Mesenchymal stem cell (in vitro differentiated cells and primary cell): Measurements from ENCODE around the gene VAMP4.
"Not testable (repeated sequence)": the region's sequence is repeated elsewhere in the genome, so short reads cannot be mapped to it uniquely, and the experiment has no call there.

ENCODE experiments used
- DNase-seq: peaks from one replicate; pipeline ENCODE4 v3.0.0-alpha.2; 2013
- H2AFZ ChIP-seq: one replicate; pipeline ENCODE4 v1.6.1; 2013; ENCODE audit warnings: low read depth, mild to moderate bottlenecking, control low read depth, inconsistent platforms, low read length, moderate library complexity
- H2AK5ac ChIP-seq: 2 replicates; pipeline ENCODE4 v1.6.1; 2013; ENCODE audit warnings: low read length, moderate library complexity, mild to moderate bottlenecking, inconsistent platforms; ENCODE audit not compliant: severe bottlenecking
- H2BK120ac ChIP-seq: one replicate; pipeline ENCODE4 v1.6.1; 2013; ENCODE audit warnings: low read depth, mild to moderate bottlenecking, inconsistent platforms, low read length, moderate library complexity
- H2BK12ac ChIP-seq, 2 experiments: one replicate each; pipeline ENCODE4 v1.6.1; 2013; ENCODE audit warnings: inconsistent platforms in 2 of 2, low read length in 2 of 2, mild to moderate bottlenecking in 2 of 2, moderate library complexity in 2 of 2, control low read depth in 1 of 2
- H2BK15ac ChIP-seq: one replicate; pipeline ENCODE4 v1.6.1; 2013; ENCODE audit warnings: mild to moderate bottlenecking, low read depth, inconsistent platforms; ENCODE audit not compliant: poor library complexity, severe bottlenecking
- H2BK5ac ChIP-seq: 2 replicates; pipeline ENCODE4 v1.6.1; 2013; ENCODE audit warnings: low read depth, mild to moderate bottlenecking, low read length, control low read depth, inconsistent platforms; ENCODE audit not compliant: poor library complexity, severe bottlenecking
- H3K14ac ChIP-seq, 2 experiments: one replicate each; pipeline ENCODE4 v1.6.1; 2013; ENCODE audit warnings: inconsistent platforms in 2 of 2, low read length in 2 of 2, control low read depth in 1 of 2, mild to moderate bottlenecking in 1 of 2, moderate library complexity in 1 of 2
- H3K18ac ChIP-seq, 2 experiments: one replicate each; pipeline ENCODE4 v1.6.1; 2013; ENCODE audit warnings: inconsistent platforms in 2 of 2, low read length in 2 of 2, control low read depth in 1 of 2, low read depth in 1 of 2, mild to moderate bottlenecking in 1 of 2
- H3K23ac ChIP-seq, 2 experiments: one replicate each; pipeline ENCODE4 v1.6.1; 2013; ENCODE audit warnings: inconsistent platforms in 2 of 2, low read length in 2 of 2, mild to moderate bottlenecking in 2 of 2, moderate library complexity in 2 of 2, control low read depth in 1 of 2
- H3K27ac ChIP-seq: 2 replicates; pipeline ENCODE4 v1.5.1; 2013; ENCODE audit warnings: mild to moderate bottlenecking, moderate library complexity, low read length, control low read depth, inconsistent platforms; ENCODE audit not compliant: poor library complexity, severe bottlenecking
- H3K27me3 ChIP-seq, 2 experiments: 2 replicates each; pipeline versions ENCODE4 v1.6.1 to v1.7.0; 2013; ENCODE audit warnings: low read length in 2 of 2, mild to moderate bottlenecking in 2 of 2, moderate library complexity in 2 of 2, control low read depth in 1 of 2, inconsistent platforms in 1 of 2; ENCODE audit not compliant: control insufficient read depth in 1 of 2, insufficient read depth in 1 of 2
- H3K36me3 ChIP-seq, 2 experiments: 2 replicates each; pipeline versions ENCODE4 v1.6.1 to v1.7.0; 2013; ENCODE audit warnings: low read length in 2 of 2, control low read depth in 1 of 2, inconsistent platforms in 1 of 2, low read depth in 1 of 2, mild to moderate bottlenecking in 1 of 2; ENCODE audit not compliant: insufficient read depth in 2 of 2, control insufficient read depth in 1 of 2
- H3K4ac ChIP-seq, 2 experiments: one replicate each; pipeline ENCODE4 v1.6.1; 2013; ENCODE audit warnings: inconsistent platforms in 2 of 2, low read length in 2 of 2, mild to moderate bottlenecking in 2 of 2, moderate library complexity in 2 of 2, control low read depth in 1 of 2, low read depth in 1 of 2
- H3K4me1 ChIP-seq: 2 replicates; pipeline ENCODE4 v1.6.1; 2013; ENCODE audit warnings: low read depth, low read length, control low read depth; ENCODE audit not compliant: control insufficient read depth, insufficient read depth
- H3K4me2 ChIP-seq: 2 replicates; pipeline ENCODE4 v1.6.1; 2013; ENCODE audit warnings: low read length, mild to moderate bottlenecking, inconsistent platforms; ENCODE audit not compliant: poor library complexity, severe bottlenecking
- H3K4me3 ChIP-seq, 2 experiments: 2 replicates each; pipeline versions ENCODE4 v1.5.1 to v1.7.0; 2013; ENCODE audit warnings: low read length in 2 of 2, mild to moderate bottlenecking in 2 of 2, control low read depth in 1 of 2, low read depth in 1 of 2; ENCODE audit not compliant: insufficient read depth in 1 of 2
- H3K79me1 ChIP-seq: replicated peaks from 2 replicates; pipeline ENCODE4 v1.6.1; 2013; ENCODE audit warnings: mild to moderate bottlenecking, control low read depth, low read length, inconsistent platforms; ENCODE audit not compliant: poor library complexity, severe bottlenecking
- H3K9ac ChIP-seq: 2 replicates; pipeline ENCODE4 v1.7.0; 2013; ENCODE audit warnings: mild to moderate bottlenecking, low read length, moderate library complexity
- H3K9me3 ChIP-seq: 2 replicates; pipeline ENCODE4 v1.7.0; 2013; ENCODE audit warnings: mild to moderate bottlenecking, low read length; ENCODE audit not compliant: control insufficient read depth
- H4K8ac ChIP-seq: one replicate; pipeline ENCODE4 v1.6.1; 2013; ENCODE audit warnings: inconsistent platforms, mild to moderate bottlenecking, low read length, moderate library complexity
- H4K91ac ChIP-seq: one replicate; pipeline ENCODE4 v1.6.1; 2013; ENCODE audit warnings: mild to moderate bottlenecking, low read length, inconsistent platforms
- WGBS: methylation state at CpG from one replicate; pipeline ENCODE4 v1.1.7; 2013; ENCODE audit warnings: mixed read lengths; 5-methylcytosine and 5-hydroxymethylcytosine counted together

VAMP4 gene

DNA sequence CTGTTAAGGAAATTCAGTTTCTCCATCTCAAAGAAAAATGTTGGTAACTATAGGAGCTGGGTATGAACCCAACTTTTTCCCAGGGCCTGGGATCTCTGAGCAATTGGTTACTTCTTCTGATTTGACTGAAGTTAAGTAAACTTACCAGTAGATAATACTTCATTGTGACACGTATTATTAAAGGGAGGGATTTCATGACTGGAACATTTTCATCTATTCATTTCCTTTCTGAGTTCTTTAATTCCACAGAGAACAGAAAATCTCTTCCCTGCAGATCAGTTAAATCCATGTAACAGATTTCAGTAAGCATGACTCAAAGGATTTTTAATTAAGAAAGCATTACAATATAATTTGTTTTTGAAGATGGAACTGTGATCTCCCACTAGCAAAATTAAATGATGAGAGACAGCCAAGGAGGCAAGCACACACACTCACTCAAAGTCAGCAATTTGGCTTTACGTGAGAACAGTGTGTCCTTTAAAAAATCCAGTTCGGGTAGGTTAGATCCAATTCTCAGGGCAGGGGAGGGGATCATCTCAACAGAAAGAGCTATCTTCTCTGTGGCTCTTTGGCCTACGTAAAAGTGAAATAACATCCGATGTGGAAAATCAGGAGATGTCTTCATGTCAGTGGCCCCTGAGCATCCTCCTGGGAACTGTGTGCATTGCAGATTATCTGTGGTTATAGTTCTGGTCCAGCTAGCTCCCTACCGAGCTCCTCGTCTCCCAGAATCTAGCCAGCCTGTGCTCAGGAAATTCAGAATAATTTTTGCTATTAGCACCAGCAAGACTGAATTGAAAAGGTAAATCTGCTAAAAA lies 78.6 kb downstream of the VAMP4 start:
- WGBS = 93% methylated on average over 6 of the region's 7 CpGs
- Histone ChIP-seq H3K4me1 (no peaks in the 10 kb centered on the region), H2BK120ac (no peak overlapping the region), H3K23ac (no peak overlapping the region), H2AFZ (no peak overlapping the region), H3K79me1 (no peaks in the 10 kb centered on the region), H2AK5ac (no peak overlapping the region), H3K4ac (no peak overlapping the region), H3K4me2 (no peak overlapping the region), H3K27me3 (peaks cover 0 to 5% of the 10 kb centered on the region in 2 experiments), H3K14ac (no peak overlapping the region), H2BK12ac (no peak overlapping the region), H4K8ac (no peak overlapping the region), H2BK5ac (no peak overlapping the region), H3K9ac (peak overlapping the region; percentile 82), H3K4me3 (peak overlapping the region in 1 of 2 experiments; percentile 28), H3K18ac (no peak overlapping the region), H4K91ac (no peak overlapping the region), H3K9me3 (no peaks in the 10 kb centered on the region), H3K27ac (no peak overlapping the region), H3K36me3 (no peaks in the 10 kb centered on the region), H2BK15ac (no peak overlapping the region)
- no peak for DNase-seq

DNA sequence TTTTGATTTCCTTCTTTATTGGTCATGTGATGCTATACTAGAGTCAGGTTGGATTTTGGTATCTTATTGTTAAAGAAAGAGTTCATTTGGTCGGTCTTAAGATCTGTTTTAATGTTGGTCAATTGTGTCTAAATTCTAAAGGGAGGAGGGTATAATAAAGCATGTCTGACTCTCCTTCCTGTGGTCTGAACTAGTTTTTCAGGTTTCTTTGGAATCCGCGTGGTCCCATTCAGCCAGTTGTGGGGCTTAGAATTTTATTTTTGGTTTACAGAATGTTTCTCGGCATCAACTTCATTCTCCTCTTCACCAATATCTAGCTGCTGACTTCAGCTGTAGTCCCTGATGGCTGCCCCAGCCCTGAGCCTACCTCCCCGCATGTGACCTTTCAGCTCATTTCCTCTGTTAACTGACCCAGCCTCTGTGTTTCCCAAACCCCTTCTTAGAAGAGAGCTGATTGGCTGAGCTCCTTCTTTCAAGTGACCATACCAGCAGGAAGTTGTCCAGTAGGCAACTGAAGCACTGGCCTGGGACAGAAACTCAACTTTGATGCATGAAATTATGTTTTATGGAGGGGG lies 80.7 kb downstream of the VAMP4 start:
- Histone ChIP-seq H2BK15ac (no peak overlapping the region), H3K27ac (no peak overlapping the region), H3K27me3 (peaks cover 0 to 5% of the 10 kb centered on the region in 2 experiments), H4K91ac (no peak overlapping the region), H3K23ac (no peak overlapping the region), H3K9ac (no peak overlapping the region), H3K14ac (no peak overlapping the region), H3K79me1 (no peaks in the 10 kb centered on the region), H3K4ac (no peak overlapping the region), H2BK120ac (no peak overlapping the region), H4K8ac (no peak overlapping the region), H3K9me3 (no peaks in the 10 kb centered on the region), H3K4me2 (no peak overlapping the region), H2AFZ (no peak overlapping the region), H2AK5ac (no peak overlapping the region), H3K4me1 (no peaks in the 10 kb centered on the region), H3K18ac (no peak overlapping the region), H3K4me3 (no peak overlapping the region), H2BK5ac (no peak overlapping the region), H2BK12ac (no peak overlapping the region), H3K36me3 (no peaks in the 10 kb centered on the region)
- DNase-seq = no peak
- WGBS = 88% methylated on average over 3 of the region's 5 CpGs

DNA sequence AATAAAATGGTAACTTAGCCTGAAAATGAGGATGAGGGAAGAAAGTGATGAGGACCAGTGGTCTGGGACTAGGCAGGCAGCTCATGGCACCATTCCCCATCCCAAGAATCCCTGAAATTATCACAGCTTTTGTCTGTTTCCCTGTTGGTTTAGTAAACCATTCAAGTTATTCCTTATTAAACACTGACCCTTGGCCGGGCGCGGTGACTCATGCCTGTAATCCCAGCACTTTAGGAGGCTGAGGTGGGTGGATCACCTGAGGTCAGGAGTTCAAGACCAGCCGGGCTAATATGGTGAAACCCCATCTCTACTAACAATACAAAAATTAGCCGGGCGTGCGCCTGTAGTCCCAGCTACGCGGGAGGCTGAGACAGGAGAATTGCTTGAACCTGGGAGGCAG lies 85.7 kb downstream of the VAMP4 start:
- not testable (repeated sequence) for H3K4me1 ChIP-seq, H2BK12ac ChIP-seq, H3K23ac ChIP-seq, H3K27ac ChIP-seq, H2AFZ ChIP-seq, H2BK5ac ChIP-seq, H3K27me3 ChIP-seq, H3K4ac ChIP-seq, H4K8ac ChIP-seq, H2BK120ac ChIP-seq, H3K79me1 ChIP-seq, H3K14ac ChIP-seq, H4K91ac ChIP-seq, H3K9me3 ChIP-seq, H2AK5ac ChIP-seq, H3K36me3 ChIP-seq, H3K4me2 ChIP-seq, H3K18ac ChIP-seq, DNase-seq, H2BK15ac ChIP-seq
- whole genome bisulfite sequencing = 98% methylated on average over 5 of the region's 9 CpGs
- Histone ChIP-seq H3K9ac (peak overlapping the region; percentile 68), H3K4me3 (peak overlapping the region in 1 of 2 experiments; percentile 61)

DNA sequence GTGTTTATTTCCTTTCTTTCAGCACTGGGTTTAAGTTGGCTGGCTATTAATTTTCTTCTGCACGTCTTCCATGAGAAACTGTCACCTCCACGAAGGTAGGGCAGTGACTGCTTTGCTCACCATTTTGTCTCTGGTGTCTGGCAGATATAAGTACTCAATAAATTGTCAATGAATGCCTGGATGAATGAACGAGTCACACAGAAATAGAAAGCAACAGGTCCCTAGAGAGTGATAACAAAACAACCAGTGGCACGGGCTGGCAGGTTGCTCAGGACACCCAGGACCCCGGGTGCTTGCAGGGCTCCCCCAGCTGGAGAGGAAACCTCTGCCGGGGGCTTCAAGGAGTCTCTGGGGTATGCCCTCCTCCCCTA lies 86.1 kb downstream of the VAMP4 start:
- no peak overlapping the region for H4K91ac ChIP-seq
- H3K4me2 ChIP-seq = no peak overlapping the region
- no peak for DNase-seq
- H3K4me1 ChIP-seq = peaks cover 8% of the 10 kb centered on the region
- H3K4me3 ChIP-seq = peak overlapping the region in 1 of 2 experiments; percentile 61
- H3K27me3 ChIP-seq = peaks cover 0 to 4% of the 10 kb centered on the region in 2 experiments
- WGBS = 60% methylated on average over 5 of the region's 6 CpGs
- H2AK5ac ChIP-seq = no peak overlapping the region
- H3K36me3 ChIP-seq = no peaks in the 10 kb centered on the region
- no peak overlapping the region for H2BK120ac ChIP-seq
- H3K27ac ChIP-seq = no peak overlapping the region
- peak overlapping the region; percentile 68 for H3K9ac ChIP-seq
- H4K8ac ChIP-seq = peak overlapping the region; percentile 0
- no peak overlapping the region for H3K4ac ChIP-seq
- no peak overlapping the region for H2AFZ ChIP-seq
- no peak overlapping the region for H3K23ac ChIP-seq
- no peak overlapping the region for H3K18ac ChIP-seq
- H3K9me3 ChIP-seq = no peaks in the 10 kb centered on the region
- no peak overlapping the region for H3K14ac ChIP-seq
- no peak overlapping the region for H2BK15ac ChIP-seq
- no peak overlapping the region for H2BK5ac ChIP-seq
- no peaks in the 10 kb centered on the region for H3K79me1 ChIP-seq
- no peak overlapping the region for H2BK12ac ChIP-seq
